Measurements from ENCODE around the gene DOCK10. TPM values are rescaled to one million over a fixed set of nuclear protein-coding genes. Genes with fewer than 3 reads are reported as not detected.
A peak's percentile ranks its signal among the peaks of the same experiment; 100 is the strongest.
"Not testable (repeated sequence)": the region's sequence is repeated elsewhere in the genome, so short reads cannot be mapped to it uniquely, and the experiment has no call there.

The DOCK10 gene
- total RNA-seq, 6 experiments from 2014 or later, result 61.1 to 78.8 (median 75.8) TPM

- H3K4me1 Mint-ChIP-seq (ENCODE audit: low read depth), result peaks cover 82% of the 10 kb centered on the region
- H3K27ac Mint-ChIP-seq, result no peak overlapping the region
- H3K36me3 Mint-ChIP-seq (ENCODE audit: low read depth), result peaks cover 33% of the 10 kb centered on the region
- H3K4me3 Mint-ChIP-seq, result no peak overlapping the region
- H3K9me3 Mint-ChIP-seq, result no peaks in the 10 kb centered on the region
- DNase-seq, result no peak
- no peaks in the 10 kb centered on the region; the same call in none of the 2 replicates for H3K27me3 Mint-ChIP-seq (ENCODE audit: insufficient read depth)
- no peak for TF ChIP-seq CTCF (IDR thresholded peaks at IDR 0.05)
Measured at GRCh38 chr2:224948005-224948404, 94.3 kb downstream of the DOCK10 start.

- no peaks in the 10 kb centered on the region; the same call in none of the 2 replicates for H3K27me3 Mint-ChIP-seq (ENCODE audit: insufficient read depth)
- peaks cover 32% of the 10 kb centered on the region for H3K36me3 Mint-ChIP-seq (ENCODE audit: low read depth)
- H3K4me1 Mint-ChIP-seq (ENCODE audit: low read depth), result peaks cover 80% of the 10 kb centered on the region
- no peak for TF ChIP-seq CTCF (IDR thresholded peaks at IDR 0.05)
- H3K4me3 Mint-ChIP-seq, result peak overlapping the region; percentile 82; the same call in 1 of the 2 replicates
- no peak for DNase-seq
- H3K9me3 Mint-ChIP-seq, result no peaks in the 10 kb centered on the region
- peak overlapping the region; percentile 84 for H3K27ac Mint-ChIP-seq
Measured at GRCh38 chr2:224947566-224947965, 94.7 kb downstream of the DOCK10 start.

- DNase-seq, result peak; percentile 71
- no peak for TF ChIP-seq CTCF (IDR thresholded peaks at IDR 0.05)
- Mint-ChIP-seq H3K9me3 (no peaks in the 10 kb centered on the region), H3K27me3 (ENCODE audit: insufficient read depth) (no peaks in the 10 kb centered on the region; the same call in 1 of the 2 replicates), H3K4me3 (peak overlapping the region; percentile 82), H3K27ac (peak overlapping the region; percentile 84), H3K36me3 (ENCODE audit: low read depth) (peaks cover 32% of the 10 kb centered on the region), H3K4me1 (ENCODE audit: low read depth) (peaks cover 80% of the 10 kb centered on the region)
Measured at GRCh38 chr2:224946895-224947294, 95.4 kb downstream of the DOCK10 start.

- Mint-ChIP-seq H3K4me1 (ENCODE audit: low read depth) (peaks cover 71% of the 10 kb centered on the region), H3K4me3 (no peak overlapping the region; the same call in 1 of the 2 replicates), H3K27ac (no peak overlapping the region), H3K27me3 (ENCODE audit: insufficient read depth) (no peaks in the 10 kb centered on the region; the same call in 1 of the 2 replicates), H3K9me3 (no peaks in the 10 kb centered on the region), H3K36me3 (ENCODE audit: low read depth) (peaks cover 37% of the 10 kb centered on the region)
- DNase-seq, result no peak
- no peak for TF ChIP-seq CTCF (IDR thresholded peaks at IDR 0.05)
Measured at GRCh38 chr2:224944707-224945547, 97.3 kb downstream of the DOCK10 start.

GRCh38 chr2:224943601-224944041 is 98.6 kb downstream of the DOCK10 start:
- not testable (repeated sequence) for H3K9me3 Mint-ChIP-seq; H3K27ac Mint-ChIP-seq; H3K4me3 Mint-ChIP-seq; H3K27me3 Mint-ChIP-seq (ENCODE audit: insufficient read depth); DNase-seq
- peaks cover 30% of the 10 kb centered on the region for H3K36me3 Mint-ChIP-seq (ENCODE audit: low read depth)
- peaks cover 71% of the 10 kb centered on the region for H3K4me1 Mint-ChIP-seq (ENCODE audit: low read depth)

- no peak for DNase-seq
- Mint-ChIP-seq H3K9me3 (no peaks in the 10 kb centered on the region), H3K36me3 (ENCODE audit: low read depth) (peaks cover 30% of the 10 kb centered on the region), H3K4me1 (ENCODE audit: low read depth) (peaks cover 71% of the 10 kb centered on the region), H3K4me3 (no peak overlapping the region), H3K27ac (no peak overlapping the region), H3K27me3 (ENCODE audit: insufficient read depth) (no peaks in the 10 kb centered on the region; the same call in 1 of the 2 replicates)
- no peak for TF ChIP-seq CTCF (IDR thresholded peaks at IDR 0.05)
Measured at GRCh38 chr2:224941960-224942359, 100.3 kb downstream of the DOCK10 start.
